Peyer's patch (tissue), 4 donors: ENCODE data around the gene IPCEF1. TPM values are rescaled to one million over a fixed set of nuclear protein-coding genes. Genes with fewer than 3 reads are reported as not detected.

ENCODE experiments used
- DNase-seq, 3 donors: peaks; one replicate each; pipeline ENCODE4 v3.0.0-alpha.2; 2017 to 2019
- H3K27ac ChIP-seq, 4 donors: fragments of 200-600 bp; sonication (generic); one replicate each; pipeline ENCODE4 v1.5.1; 2016 to 2019
- H3K27me3 ChIP-seq, 2 donors: fragments of 200-600 bp; sonication (generic); one replicate each; pipeline ENCODE4 v1.5.1; 2019
- H3K36me3 ChIP-seq, 3 donors: fragments of 200-600 bp; sonication (generic); one replicate each; pipeline ENCODE4 v1.5.1; 2016 to 2019
- H3K4me1 ChIP-seq, 4 donors: fragments of 200-600 bp; sonication (generic); one replicate each; pipeline ENCODE4 v1.5.1; 2016 to 2019
- H3K4me3 ChIP-seq, 4 donors: fragments of 200-600 bp; sonication (generic); 1 replicate in 3 of 4; 2 replicates in 1 of 4; pipeline ENCODE4 v1.5.1; 2016 to 2019; ENCODE audit warnings: mild to moderate bottlenecking in 1 of 4
- H3K9me3 ChIP-seq, 4 donors: fragments of 200-600 bp; sonication (generic); one replicate each; pipeline ENCODE4 v1.5.1; 2016 to 2019; ENCODE audit warnings: mild to moderate bottlenecking in 1 of 4
- POLR2A ChIP-seq, 2 donors: fragments of 450-650 bp; IDR thresholded peaks; one replicate each; pipeline ENCODE4 v1.5.1; 2017; ENCODE audit warnings: antibody characterized with exemption in 2 of 2, mild to moderate bottlenecking in 2 of 2, moderate library complexity in 2 of 2
- total RNA-seq, 4 donors: library from RNA; depleted of rRNA; stranded (reverse); fragments of >200 nt; gene quantifications; one replicate each; pipeline ENCODE4 v1.1.0, GENCODE V29; 2016
- TF ChIP-seq, protein P1 (sequence below), 6 experiments: fragments of 450-650 bp in 4 of 6; fragments of 200-600 bp in 2 of 6; sonication (generic) in 1 of 6; IDR thresholded peaks; one replicate each; pipeline ENCODE4 v1.5.1; 2017 to 2019; ENCODE audit warnings: antibody characterized with exemption in 6 of 6, mild to moderate bottlenecking in 3 of 6, moderate library complexity in 1 of 6

IPCEF1 gene
- total RNA-seq, 4 donors from 2014 or later, result 2.1 to 19.8 (median 9.4) TPM

DNA sequence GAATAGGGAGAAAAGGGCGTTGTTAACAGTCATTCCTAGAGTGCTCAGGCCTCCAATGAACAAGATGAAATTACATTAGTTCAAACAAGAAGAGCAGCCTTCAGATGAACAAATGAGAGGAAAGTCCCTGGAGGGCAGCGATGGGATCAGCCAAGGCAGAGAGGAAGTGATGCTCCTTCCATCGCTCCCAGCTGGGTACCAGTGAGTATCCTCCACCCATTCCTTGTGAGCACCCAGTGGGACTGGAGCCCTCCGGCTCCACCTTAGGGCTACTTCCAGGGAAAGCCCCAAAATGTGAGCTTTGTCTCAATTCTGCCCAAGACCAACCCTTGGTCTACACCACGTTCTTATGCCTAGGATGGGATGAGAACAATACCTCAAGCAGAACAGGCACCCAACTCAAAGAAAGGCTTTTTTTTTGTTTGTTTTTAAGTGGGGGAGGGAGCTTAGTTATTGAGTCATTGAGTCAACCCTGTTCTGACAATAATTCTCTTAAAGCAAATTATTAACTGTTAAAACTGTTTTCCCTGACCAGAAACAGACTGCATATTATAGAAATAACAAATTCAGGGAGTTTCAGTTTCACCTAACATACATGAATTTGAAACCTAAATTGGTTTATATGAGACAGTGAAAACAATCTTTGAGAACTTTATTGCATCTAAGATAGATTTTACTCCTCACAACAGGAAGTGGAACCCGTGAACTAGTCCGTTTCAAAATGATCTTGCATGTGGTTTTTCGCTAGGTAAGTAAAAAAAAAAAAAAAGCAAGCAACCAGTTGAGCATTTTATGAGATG, 106.9 kb downstream of the IPCEF1 start:
- Histone ChIP-seq H3K27me3 (no peaks in the 10 kb centered on the region), H3K4me1 (peaks cover 0 to 3% (median 0%) of the 10 kb centered on the region in 4 donors), H3K4me3 (no peak overlapping the region), H3K36me3 (no peaks in the 10 kb centered on the region), H3K9me3 (no peaks in the 10 kb centered on the region), H3K27ac (peak overlapping the region; percentile 57 to 79 (median 64))
- TF ChIP-seq, protein P1, sequence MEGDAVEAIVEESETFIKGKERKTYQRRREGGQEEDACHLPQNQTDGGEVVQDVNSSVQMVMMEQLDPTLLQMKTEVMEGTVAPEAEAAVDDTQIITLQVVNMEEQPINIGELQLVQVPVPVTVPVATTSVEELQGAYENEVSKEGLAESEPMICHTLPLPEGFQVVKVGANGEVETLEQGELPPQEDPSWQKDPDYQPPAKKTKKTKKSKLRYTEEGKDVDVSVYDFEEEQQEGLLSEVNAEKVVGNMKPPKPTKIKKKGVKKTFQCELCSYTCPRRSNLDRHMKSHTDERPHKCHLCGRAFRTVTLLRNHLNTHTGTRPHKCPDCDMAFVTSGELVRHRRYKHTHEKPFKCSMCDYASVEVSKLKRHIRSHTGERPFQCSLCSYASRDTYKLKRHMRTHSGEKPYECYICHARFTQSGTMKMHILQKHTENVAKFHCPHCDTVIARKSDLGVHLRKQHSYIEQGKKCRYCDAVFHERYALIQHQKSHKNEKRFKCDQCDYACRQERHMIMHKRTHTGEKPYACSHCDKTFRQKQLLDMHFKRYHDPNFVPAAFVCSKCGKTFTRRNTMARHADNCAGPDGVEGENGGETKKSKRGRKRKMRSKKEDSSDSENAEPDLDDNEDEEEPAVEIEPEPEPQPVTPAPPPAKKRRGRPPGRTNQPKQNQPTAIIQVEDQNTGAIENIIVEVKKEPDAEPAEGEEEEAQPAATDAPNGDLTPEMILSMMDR (IDR thresholded peaks at IDR 0.05), result no peak
- TF ChIP-seq POLR2A (IDR thresholded peaks at IDR 0.05), result no peak
- DNase-seq, result no peak

DNA sequence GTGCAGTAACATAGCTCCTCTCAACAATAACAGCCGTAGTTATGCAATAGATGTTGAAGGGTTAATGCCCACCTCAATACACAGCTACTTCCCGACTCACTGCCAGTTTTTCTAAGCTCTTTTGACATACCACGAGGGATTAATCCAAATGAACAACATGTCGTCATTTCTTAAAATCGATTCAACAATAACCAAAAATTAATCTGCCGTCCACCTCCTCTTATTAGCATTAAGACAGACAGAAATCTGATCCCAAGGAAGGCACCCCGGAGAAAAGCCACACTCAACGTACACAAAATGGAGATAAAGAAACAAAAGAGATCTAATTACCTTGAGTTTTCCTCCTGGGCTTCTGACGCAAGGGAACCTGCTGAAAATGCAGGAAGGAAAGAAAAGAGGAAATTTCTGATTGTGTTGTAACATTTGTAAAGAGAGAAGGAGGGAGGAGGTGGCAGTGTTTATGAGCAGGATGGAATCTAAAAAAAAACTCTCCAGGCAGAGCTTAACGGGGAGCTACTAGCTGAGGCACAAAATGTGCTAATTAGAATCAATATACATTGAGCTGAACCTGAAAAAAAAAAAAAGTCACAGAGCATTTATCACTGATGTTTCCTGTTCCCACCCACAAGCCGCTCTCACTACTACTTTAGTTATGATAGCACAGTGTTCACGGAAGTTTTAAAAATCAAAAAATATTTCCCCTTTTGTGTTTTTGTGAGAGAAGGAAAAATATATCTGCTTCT, 109.3 kb downstream of the IPCEF1 start:
- peak in 2 of 3 donors; percentile 56 to 66 for DNase-seq
- Histone ChIP-seq H3K4me3 (peak overlapping the region; percentile 27 to 39 (median 33)), H3K9me3 (no peaks in the 10 kb centered on the region), H3K27me3 (no peaks in the 10 kb centered on the region), H3K27ac (peak overlapping the region; percentile 35 to 67 (median 54)), H3K4me1 (peaks cover 0 to 3% (median 0%) of the 10 kb centered on the region in 4 donors), H3K36me3 (no peaks in the 10 kb centered on the region)
- TF ChIP-seq POLR2A (IDR thresholded peaks at IDR 0.05), result peak in 1 of 2 donors; percentile 16
- TF ChIP-seq, protein P1 (IDR thresholded peaks at IDR 0.05), result no peak

GRCh38 chr6:154246723-154247118, 109.9 kb downstream of the IPCEF1 start:
- no peak for DNase-seq
- H3K27me3 ChIP-seq, result no peaks in the 10 kb centered on the region
- TF ChIP-seq, protein P1 (IDR thresholded peaks at IDR 0.05), result no peak
- no peak for TF ChIP-seq POLR2A (IDR thresholded peaks at IDR 0.05)
- no peaks in the 10 kb centered on the region for H3K9me3 ChIP-seq
- peak overlapping the region; percentile 35 to 67 (median 54) for H3K27ac ChIP-seq
- H3K4me1 ChIP-seq, result peaks cover 0 to 3% (median 0%) of the 10 kb centered on the region in 4 donors
- H3K4me3 ChIP-seq, result peak overlapping the region; percentile 27 to 39 (median 33)
- no peaks in the 10 kb centered on the region for H3K36me3 ChIP-seq

DNA sequence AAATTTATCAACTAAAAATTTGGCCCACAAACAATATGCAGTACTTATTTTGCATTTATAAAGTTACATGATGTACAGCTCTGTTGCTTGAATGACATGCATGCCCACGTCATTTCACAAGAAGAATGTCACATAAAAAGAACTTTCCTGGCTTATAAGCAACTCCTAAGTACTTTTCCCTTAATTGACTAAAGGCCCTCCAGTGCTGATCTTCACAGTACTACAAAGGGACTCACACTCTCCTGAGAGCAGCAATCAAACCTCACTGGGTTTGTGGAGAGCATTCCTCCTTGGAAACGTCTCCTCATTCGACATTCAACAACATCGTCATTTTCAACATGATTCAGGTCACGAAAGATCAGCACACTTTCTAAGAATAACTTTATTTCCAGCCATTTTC, 111.1 kb downstream of the IPCEF1 start:
- Histone ChIP-seq H3K27ac (peak overlapping the region in 3 of 4 donors; percentile 45 to 62 (median 46)), H3K36me3 (no peaks in the 10 kb centered on the region), H3K27me3 (no peaks in the 10 kb centered on the region), H3K4me3 (peak overlapping the region; percentile 27 to 39 (median 33)), H3K4me1 (peaks cover 0 to 3% (median 0%) of the 10 kb centered on the region in 4 donors), H3K9me3 (no peaks in the 10 kb centered on the region)
- DNase-seq, result no peak
- TF ChIP-seq POLR2A (IDR thresholded peaks at IDR 0.05), result no peak
- TF ChIP-seq, protein P1 (IDR thresholded peaks at IDR 0.05), result no peak

- peak overlapping the region in 3 of 4 donors; percentile 26 to 35 (median 27) for H3K4me3 ChIP-seq
- no peaks in the 10 kb centered on the region for H3K4me1 ChIP-seq
- no peaks in the 10 kb centered on the region for H3K9me3 ChIP-seq
- TF ChIP-seq, protein P1 (IDR thresholded peaks at IDR 0.05), result no peak
- TF ChIP-seq POLR2A (IDR thresholded peaks at IDR 0.05), result no peak
- no peak for DNase-seq
- H3K27me3 ChIP-seq, result no peaks in the 10 kb centered on the region
- no peaks in the 10 kb centered on the region for H3K36me3 ChIP-seq
- peak overlapping the region in 2 of 4 donors; percentile 30 to 62 for H3K27ac ChIP-seq
Observed at GRCh38 chr6:154243793-154244750, 112.5 kb downstream of the IPCEF1 start.
